NCI-H1105 (cell line): ENCODE measurements around the gene TTC39C.

Source experiments
- DNase-seq: peaks from one replicate; lab custom pipeline; 2025; lab: John Stamatoyannopoulos, UW

Gene TTC39C

GRCh38 chr18:23992089-23992940, 22.2 kb upstream of the TTC39C start:
- no peak for DNase-seq

GRCh38 chr18:23992941-23993280, 21.6 kb upstream of the TTC39C start:
- DNase-seq = no peak

- DNase-seq = peak; percentile 99
Measured at GRCh38 chr18:23994361-23994902, 20.1 kb upstream of the TTC39C start.

GRCh38 chr18:23995180-23995579, 19.4 kb upstream of the TTC39C start:
- DNase-seq = no peak

DNA sequence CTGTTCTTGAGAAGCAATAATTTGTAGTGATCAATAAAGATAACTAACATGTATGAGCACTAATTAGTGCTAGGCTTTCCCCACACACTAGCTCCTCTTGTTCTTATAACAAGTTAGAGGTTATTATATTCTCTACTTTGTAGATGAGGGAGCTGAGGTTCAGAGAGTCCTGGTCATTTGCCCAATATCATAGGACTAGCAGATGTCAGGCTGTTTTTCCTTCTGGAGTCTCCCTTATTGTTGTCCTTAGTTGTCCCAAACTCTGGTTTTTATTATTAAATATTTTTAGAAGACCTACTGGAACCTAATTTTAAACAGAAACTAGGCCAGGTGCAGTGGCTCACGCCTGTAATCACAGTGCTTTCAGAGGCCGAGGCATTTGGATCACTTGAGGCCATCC, 16.5 kb upstream of the TTC39C start:
- no peak for DNase-seq

DNA sequence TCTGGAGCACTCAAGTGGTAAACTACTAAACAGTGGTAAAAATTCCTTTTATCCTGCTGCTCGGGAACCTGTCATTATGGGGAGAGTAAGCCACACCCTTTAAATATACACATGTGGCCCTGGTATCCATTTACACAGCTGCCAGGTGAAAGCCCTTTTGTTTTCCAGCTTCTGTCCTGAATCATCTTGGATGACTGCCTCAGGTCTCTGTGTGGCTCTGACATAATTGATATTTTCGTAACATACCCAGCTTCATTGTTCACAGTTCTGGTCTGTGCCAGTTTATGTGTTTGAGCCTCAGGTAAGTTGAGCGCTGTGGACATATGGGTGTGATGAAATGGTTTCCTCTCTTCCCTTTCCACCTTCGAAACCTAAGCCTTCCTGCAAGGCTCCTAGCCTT, 15.7 kb upstream of the TTC39C start:
- DNase-seq = peak; percentile 96

- DNase-seq = no peak
Measured at GRCh38 chr18:24000613-24001490, 13.7 kb upstream of the TTC39C start.

GRCh38 chr18:24002479-24002878, 12.1 kb upstream of the TTC39C start:
- no peak for DNase-seq

DNA sequence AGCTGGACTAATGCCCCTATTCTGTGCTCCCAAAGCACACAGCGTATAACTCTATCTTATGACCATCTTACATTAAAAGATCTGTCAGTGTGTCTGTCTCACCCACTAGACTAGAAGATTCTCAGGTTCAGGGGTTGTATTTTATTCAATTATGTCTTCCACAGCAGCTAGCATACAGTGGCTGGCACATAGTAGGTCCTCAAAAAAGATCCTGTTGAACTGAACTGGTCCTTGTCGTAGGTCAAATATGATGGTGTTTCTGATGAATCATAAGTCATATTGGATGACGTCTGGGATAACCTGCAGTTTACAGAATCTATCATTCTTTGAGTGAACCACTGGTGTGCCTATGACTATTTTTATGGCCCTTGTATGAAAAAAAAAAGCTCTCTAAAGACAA, 11.3 kb upstream of the TTC39C start:
- no peak for DNase-seq

GRCh38 chr18:24003903-24004640, 10.5 kb upstream of the TTC39C start:
- DNase-seq = no peak

DNA sequence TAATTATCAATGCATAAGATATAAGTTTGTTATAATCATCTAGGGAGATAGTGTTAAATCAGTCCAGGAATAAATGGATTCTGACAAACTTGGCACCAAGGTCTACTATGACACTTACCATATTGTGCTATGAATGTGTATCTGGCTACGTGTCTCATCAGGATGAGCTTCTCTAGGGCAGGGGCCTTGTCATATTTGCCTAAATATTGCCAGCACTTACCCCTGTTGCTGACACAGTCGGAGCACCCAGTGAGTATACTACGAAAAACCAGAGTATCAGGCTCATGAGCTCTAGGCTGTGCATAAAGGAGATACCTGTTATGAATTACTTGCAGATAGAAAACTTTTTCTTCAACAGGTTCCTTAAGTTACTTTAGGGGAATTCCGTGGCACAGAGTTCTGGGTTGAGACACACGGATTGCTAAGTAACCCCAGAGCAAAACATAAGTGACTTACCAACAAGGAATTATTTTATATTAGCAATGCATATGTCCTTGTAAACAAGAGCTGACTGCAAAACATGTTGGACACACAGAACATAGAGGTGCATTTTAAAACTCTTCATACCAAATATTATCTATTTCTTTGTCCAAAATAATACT, 7.7 kb upstream of the TTC39C start:
- no peak for DNase-seq

DNA sequence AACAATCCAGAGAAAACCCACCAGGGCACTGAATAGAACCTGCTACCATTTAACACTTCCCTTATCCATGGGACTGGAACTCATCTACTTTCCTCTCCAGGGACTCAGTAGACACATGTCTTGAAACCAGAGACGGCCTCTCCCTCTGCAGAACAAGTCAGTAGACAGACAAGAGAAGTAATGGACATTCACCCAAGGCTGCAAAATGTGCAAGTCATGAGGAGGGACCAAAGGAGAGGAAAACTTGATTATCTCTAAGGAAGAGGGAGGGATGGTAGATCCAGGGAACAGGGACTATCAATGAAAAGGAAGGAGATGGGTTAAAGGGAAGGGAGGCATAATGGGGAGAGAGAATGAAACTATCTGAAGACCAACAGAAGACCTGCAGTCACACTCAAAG, 5.3 kb upstream of the TTC39C start:
- DNase-seq = no peak

DNA sequence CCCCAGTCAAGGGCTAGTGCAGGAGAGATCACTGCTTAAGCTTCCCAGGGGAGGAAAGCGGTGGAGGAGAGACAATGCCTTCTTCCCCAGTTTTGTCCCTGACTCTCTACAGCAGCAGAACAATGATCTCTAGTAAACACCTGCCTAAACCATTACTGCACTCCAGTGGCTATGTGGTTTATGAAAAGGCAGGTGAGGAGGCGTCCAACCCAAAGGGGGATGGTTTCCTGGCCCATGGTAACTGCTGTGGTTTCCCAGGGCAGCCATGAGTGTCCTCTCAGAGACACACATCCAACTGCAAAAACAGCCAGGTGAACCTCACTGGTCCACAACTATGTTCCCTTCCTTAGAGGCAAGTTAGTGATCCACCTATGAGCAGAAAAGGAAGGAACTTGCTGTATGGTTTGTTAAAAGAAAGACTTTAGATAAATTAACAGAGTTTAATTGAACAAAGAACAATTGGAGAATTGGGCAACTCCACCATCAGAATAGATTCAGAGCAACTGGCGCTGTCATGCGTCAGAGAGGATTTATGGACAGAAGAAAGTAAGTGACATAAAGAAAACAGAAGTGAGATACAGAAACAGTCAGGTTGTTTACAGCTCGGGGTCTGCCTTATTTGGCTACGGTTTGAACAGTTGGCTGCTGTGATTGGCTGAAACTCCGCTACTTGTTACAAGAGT, 4.8 kb upstream of the TTC39C start:
- peak; percentile 18 for DNase-seq

DNA sequence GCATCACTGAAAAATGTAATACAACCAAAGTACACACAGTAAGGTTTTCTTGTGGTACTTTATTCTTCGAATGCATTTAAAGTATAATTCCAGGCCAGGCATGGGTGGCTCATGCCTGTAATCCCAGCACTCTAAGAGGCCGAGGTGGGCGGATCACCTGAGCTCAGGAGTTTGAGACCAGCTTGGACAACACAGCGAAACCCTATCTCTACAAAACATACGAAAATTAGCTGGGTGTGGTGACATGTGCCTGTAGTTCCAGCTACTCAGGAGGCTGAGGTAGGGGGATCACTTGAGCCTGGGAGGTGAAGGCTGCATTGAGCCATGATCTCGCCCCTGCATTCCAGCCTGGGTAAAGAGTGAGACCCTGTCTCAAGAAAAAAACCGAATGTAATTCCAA, 3.9 kb upstream of the TTC39C start:
- DNase-seq = no peak

GRCh38 chr18:24011123-24011917, 3.2 kb upstream of the TTC39C start:
- DNase-seq = no peak

DNA sequence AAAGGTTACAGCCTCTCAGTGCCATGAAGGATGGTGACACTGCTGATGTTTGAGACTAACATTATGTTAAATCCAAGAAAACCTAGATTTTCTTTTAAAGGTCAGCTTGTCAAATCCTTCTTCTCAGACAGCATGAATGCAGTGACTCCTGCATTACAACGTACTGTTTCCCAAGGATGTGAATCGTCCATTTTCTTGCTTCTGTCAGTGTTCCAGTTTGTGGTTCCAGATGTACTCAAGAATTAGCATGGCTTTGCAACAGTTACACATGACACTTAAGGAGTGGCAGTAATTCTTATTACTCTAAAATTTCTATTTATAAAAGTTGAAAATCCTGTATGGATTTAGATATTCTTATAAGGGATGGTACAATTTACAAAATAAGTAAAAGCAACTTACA, 1.5 kb upstream of the TTC39C start:
- no peak for DNase-seq

DNA sequence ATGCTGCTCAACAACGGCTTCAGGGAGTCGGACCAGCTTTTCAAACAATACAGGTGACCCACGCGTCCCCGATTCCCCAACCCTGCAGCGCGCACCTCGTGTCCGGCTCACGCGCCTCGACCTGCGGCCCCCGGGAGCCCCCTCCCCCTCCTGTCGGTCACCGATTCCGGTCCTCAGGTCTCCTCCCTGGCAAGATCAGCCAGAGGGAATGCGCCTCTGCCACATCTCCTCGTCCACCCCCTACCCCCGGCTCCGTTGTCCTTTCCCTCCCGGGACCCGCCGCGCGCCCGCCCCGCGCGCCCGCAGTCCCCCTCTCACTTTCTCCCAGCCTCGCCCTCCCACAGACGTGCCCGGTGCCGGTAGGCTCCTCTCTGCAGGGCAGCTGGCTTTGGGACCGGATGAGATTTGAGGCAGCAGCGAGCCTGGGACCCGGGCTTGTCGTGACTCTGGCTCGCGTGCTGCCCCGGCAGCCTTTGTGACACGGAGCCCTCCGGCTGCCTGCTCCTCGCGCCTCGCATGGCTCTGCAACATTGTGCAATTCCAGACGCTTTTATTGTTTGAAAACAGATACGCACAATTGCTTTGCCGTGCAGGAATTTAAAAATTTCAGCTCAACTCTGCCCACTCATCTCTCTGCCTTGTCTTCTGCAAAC, 558 bp downstream of the TTC39C start:
- peak; percentile 22 for DNase-seq

- no peak for DNase-seq
Measured at GRCh38 chr18:24015639-24016631, 1.4 kb downstream of the TTC39C start.

GRCh38 chr18:24016643-24017042, 2.1 kb downstream of the TTC39C start:
- DNase-seq = no peak
